ENCODE data around the gene CBFA2T2.
"Not testable (repeated sequence)": the region's sequence is repeated elsewhere in the genome, so short reads cannot be mapped to it uniquely, and the experiment has no call there.

CBFA2T2 gene

GRCh38 chr20:33490023-33490933 lies at the start of gene CBFA2T2:
CBFA2T2 (plus strand) TSS chr20:33490096; CDS start chr20:33490268, 172 bp downstream.
- peak; percentile 54 for DNase-seq (ENCODE audit: low read depth)

- DNase-seq (ENCODE audit: low read depth): not testable (repeated sequence)
These were observed 49.3 kb upstream of the CBFA2T2 start for GRCh38 chr20:33440562-33440961.

GRCh38 chr20:33441142-33441955 lies 48.5 kb upstream of the CBFA2T2 start:
- DNase-seq (ENCODE audit: low read depth): no peak

GRCh38 chr20:33442136-33443005 lies 47.5 kb upstream of the CBFA2T2 start:
- DNase-seq (ENCODE audit: low read depth): no peak

GRCh38 chr20:33443006-33443511 lies 46.8 kb upstream of the CBFA2T2 start:
- no peak for DNase-seq (ENCODE audit: low read depth)

- peak; percentile 83 for DNase-seq (ENCODE audit: low read depth)
These were observed 46.2 kb upstream of the CBFA2T2 start, which contains the start of gene SNTA1 for GRCh38 chr20:33443512-33444239. SNTA1 (minus strand) TSS chr20:33443763; CDS start chr20:33443620, 143 bp downstream.

GRCh38 chr20:33444797-33445560 lies 44.9 kb upstream of the CBFA2T2 start:
- no peak for DNase-seq (ENCODE audit: low read depth)

- no peak for DNase-seq (ENCODE audit: low read depth)
These were observed 43.8 kb upstream of the CBFA2T2 start for GRCh38 chr20:33445881-33446625.

GRCh38 chr20:33450867-33451266 lies 39.0 kb upstream of the CBFA2T2 start:
- no peak for DNase-seq (ENCODE audit: low read depth)

- peak; percentile 67 for DNase-seq (ENCODE audit: low read depth)
These were observed 32.8 kb upstream of the CBFA2T2 start for GRCh38 chr20:33456916-33457642.

- no peak for DNase-seq (ENCODE audit: low read depth)
These were observed 30.3 kb upstream of the CBFA2T2 start for GRCh38 chr20:33459599-33459998.

GRCh38 chr20:33460711-33461110 lies 29.2 kb upstream of the CBFA2T2 start:
- DNase-seq (ENCODE audit: low read depth): no peak

- DNase-seq (ENCODE audit: low read depth): no peak
These were observed 26.4 kb upstream of the CBFA2T2 start for GRCh38 chr20:33463332-33464101.

- DNase-seq (ENCODE audit: low read depth): not testable (repeated sequence)
These were observed 25.1 kb upstream of the CBFA2T2 start for GRCh38 chr20:33464759-33465158.

- no peak for DNase-seq (ENCODE audit: low read depth)
These were observed 24.2 kb upstream of the CBFA2T2 start for GRCh38 chr20:33465481-33466302.

- DNase-seq (ENCODE audit: low read depth): no peak
These were observed 23.6 kb upstream of the CBFA2T2 start for GRCh38 chr20:33466303-33466646.

- DNase-seq (ENCODE audit: low read depth): no peak
These were observed 19.4 kb upstream of the CBFA2T2 start for GRCh38 chr20:33470457-33470856.
